Adrenal gland (tissue), 5 donors: ENCODE measurements around the gene ZNF140.

ENCODE experiments used
- CTCF ChIP-seq, 6 experiments: fragments of 450-650 bp in 4 of 6; fragments of 200-600 bp in 2 of 6; sonication (generic) in 1 of 6; IDR thresholded peaks; 1 replicate in 5 of 6; 2 replicates in 1 of 6; pipeline versions ENCODE4 v1.5.1 to v1.8.0; 2016 to 2021; ENCODE audit warnings: antibody characterized with exemption in 6 of 6, mild to moderate bottlenecking in 2 of 6, moderate library complexity in 1 of 6
- POLR2A ChIP-seq, 2 donors: fragments of 450-650 bp; IDR thresholded peaks; one replicate each; pipeline ENCODE4 v1.6.1; 2017; ENCODE audit warnings: antibody characterized with exemption in 2 of 2, mild to moderate bottlenecking in 2 of 2, moderate library complexity in 1 of 2
- donor health status: DM: no; HTN: no; CAD: no.

DNA sequence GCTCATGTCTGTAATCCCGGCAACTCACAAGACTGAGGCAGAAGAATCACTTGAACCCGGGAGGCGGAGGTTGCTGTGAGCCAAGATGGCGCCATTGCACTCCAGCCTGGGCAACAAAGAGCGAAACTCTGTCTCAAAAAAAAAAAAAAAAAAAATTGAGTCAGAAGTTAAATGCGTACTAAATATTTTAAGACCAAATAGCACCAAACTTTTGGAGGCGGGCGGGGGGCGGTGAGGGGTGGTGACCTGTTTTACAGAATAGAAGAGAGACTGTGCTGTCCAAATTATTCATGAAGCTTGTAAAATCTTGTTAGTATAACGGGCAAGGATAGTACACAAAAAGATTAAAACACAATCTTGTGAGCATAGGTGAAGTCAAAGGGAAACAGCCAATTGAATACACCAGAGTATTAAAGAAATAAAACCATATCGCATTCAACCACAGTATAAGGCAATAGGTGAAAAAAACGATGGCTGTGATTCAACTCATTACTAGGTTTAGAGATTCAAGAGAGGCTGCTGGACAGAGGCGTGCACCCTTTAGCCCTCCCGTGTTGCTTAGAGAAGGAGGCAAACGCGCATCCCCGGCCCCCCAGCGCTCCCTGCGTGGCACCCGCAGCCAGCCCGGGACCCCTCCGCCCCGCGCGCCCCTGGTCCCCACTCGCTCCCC, 48.8 kb downstream of the ZNF140 start:
- no peak for TF ChIP-seq POLR2A (IDR thresholded peaks at IDR 0.05)
- TF ChIP-seq CTCF (IDR thresholded peaks at IDR 0.05): no peak
